Left ventricle myocardium inferior (tissue), 1 donor: ENCODE measurements around the gene EMP2. TPM values are rescaled to one million over a fixed set of nuclear protein-coding genes. Genes with fewer than 3 reads are reported as not detected.

Experiments
- DNase-seq: peaks from one replicate; pipeline ENCODE4 v3.0.0-alpha.2; 2020
- H3K27ac ChIP-seq: fragments of 200-600 bp; replicated peaks from 2 replicates; pipeline ENCODE4 v1.8.0; 2021
- H3K27me3 ChIP-seq: fragments of 200-600 bp; 2 replicates; pipeline ENCODE4 v1.8.0; 2021; ENCODE audit warnings: low read depth
- H3K36me3 ChIP-seq: fragments of 200-600 bp; 2 replicates; pipeline ENCODE4 v1.8.0; 2021
- H3K4me1 ChIP-seq: fragments of 200-600 bp; 2 replicates; pipeline ENCODE4 v1.8.0; 2021
- H3K4me3 ChIP-seq: fragments of 200-600 bp; 2 replicates; pipeline ENCODE4 v1.8.0; 2021; ENCODE audit warnings: mild to moderate bottlenecking, moderate library complexity
- H3K9me3 ChIP-seq: fragments of 200-600 bp; replicated peaks from 2 replicates; pipeline ENCODE4 v1.8.0; 2021
- intact Hi-C: fragments of 100-400 bp; cut with micrococcal nuclease; formaldehyde crosslinking; loops from one replicate; pipeline ENCODE4 v1.11.0; 2022
- total RNA-seq: library from RNA; stranded (reverse); fragmentation: NEBNext Ultra II Directional; extraction: Animal tissue kit (Norgen Biotek cat#: 25700); gene quantifications from one replicate; pipeline ENCODE4 v1.2.1, GENCODE V29; 2021
- TF ChIP-seq, protein P1 (sequence below): fragments of 200-600 bp; IDR thresholded peaks from 2 replicates; pipeline ENCODE4 v1.8.0; 2021; ENCODE audit warnings: antibody characterized with exemption, mild to moderate bottlenecking, borderline replicate concordance
- donor health status: DM: no; HTN: yes; CAD: no; lungs with severe emphysema.

Gene EMP2
- total RNA-seq, 1 donor from 2014 or later: 60.5 TPM

DNA sequence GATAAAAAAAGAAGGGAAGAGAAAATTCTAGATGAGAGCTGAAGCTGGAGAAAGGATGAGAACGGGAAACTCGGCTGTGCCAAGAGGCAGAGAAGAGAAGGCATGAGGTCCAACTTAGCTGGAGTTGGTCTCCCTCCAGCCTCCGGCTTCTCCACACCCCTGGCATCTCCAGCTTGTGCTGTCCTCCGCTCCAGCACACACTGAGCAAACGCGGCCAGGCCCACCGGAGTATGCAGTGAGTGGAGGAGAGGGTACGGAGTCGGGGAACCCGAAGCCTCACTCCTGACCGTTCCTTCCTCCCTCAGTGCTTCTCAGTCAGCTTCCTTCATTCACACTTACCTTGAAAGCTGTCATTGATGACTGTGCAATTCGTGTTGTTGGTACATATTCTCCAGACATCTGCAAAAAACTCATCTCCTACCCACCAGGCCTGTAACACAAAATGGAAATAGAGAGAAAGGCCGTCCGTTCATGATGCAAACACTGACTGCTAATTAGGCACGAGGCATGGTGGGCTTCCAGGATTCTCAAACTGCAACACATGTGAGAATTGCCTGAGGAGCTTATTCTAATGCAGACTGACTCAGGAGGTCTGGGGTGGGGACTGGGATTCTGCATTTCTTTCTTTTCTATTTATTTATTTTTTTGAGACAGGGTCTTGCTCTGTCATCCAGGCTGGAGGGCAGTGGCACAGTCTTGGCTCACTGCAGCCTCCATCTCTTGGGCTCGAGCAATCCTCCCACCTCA is 37.0 kb downstream of the EMP2 start:
- no peaks in the 10 kb centered on the region for H3K27me3 ChIP-seq
- H3K4me3 ChIP-seq: no peak overlapping the region
- no peak overlapping the region for H3K27ac ChIP-seq
- DNase-seq: no peak
- peaks cover 6% of the 10 kb centered on the region for H3K9me3 ChIP-seq
- peaks cover 19% of the 10 kb centered on the region for H3K4me1 ChIP-seq
- TF ChIP-seq, protein P1, sequence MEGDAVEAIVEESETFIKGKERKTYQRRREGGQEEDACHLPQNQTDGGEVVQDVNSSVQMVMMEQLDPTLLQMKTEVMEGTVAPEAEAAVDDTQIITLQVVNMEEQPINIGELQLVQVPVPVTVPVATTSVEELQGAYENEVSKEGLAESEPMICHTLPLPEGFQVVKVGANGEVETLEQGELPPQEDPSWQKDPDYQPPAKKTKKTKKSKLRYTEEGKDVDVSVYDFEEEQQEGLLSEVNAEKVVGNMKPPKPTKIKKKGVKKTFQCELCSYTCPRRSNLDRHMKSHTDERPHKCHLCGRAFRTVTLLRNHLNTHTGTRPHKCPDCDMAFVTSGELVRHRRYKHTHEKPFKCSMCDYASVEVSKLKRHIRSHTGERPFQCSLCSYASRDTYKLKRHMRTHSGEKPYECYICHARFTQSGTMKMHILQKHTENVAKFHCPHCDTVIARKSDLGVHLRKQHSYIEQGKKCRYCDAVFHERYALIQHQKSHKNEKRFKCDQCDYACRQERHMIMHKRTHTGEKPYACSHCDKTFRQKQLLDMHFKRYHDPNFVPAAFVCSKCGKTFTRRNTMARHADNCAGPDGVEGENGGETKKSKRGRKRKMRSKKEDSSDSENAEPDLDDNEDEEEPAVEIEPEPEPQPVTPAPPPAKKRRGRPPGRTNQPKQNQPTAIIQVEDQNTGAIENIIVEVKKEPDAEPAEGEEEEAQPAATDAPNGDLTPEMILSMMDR: no peak
- intact Hi-C loops: no loop called here
- peaks cover 100% of the 10 kb centered on the region for H3K36me3 ChIP-seq

DNA sequence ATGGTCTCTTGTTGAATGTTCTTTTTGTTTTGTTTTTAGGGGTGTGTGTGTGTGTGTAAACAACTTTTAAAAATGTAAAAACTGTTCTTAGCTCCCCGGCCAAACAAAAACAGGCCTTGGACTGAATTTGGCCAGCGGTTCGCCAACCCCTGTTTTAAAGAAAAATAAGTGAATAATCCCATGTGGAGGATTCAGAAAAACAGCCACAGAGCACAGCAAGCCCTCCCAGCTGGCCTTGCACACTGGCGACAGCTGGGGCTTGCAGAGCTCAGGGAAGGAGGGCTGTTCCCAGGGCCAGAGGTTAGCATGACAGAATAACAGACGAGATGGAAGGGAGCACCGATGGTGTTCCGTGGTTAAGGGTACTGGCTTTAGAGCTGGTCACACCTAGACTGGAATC is 39.0 kb downstream of the EMP2 start:
- peaks cover 100% of the 10 kb centered on the region for H3K36me3 ChIP-seq

DNA sequence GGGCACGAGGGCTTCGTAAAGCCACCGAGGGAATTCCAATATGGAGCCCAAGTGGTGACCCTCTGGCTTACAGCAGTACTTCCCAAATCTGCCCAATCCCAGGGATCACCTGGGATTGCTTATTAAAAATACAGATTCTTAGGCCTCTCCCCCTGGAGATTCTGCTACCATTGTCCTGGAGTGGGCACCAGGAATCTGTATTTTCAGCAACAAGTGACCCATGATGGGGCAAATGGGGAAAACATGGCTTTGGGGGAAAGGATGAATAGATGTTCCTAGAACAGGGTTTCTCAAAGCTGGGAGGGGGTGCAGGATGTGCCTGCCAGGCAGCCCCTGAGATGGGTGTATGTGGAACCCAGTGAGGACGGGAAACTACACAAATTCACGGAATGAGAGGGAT is 40.6 kb downstream of the EMP2 start:
- intact Hi-C loops: no loop called here
- H3K27ac ChIP-seq: no peak overlapping the region

More for the DNA sequence above, 39.0 kb downstream of the EMP2 start:
- Histone ChIP-seq H3K27ac (peak overlapping the region; percentile 40), H3K4me3 (no peak overlapping the region), H3K27me3 (no peaks in the 10 kb centered on the region), H3K4me1 (peaks cover 14% of the 10 kb centered on the region), H3K9me3 (no peaks in the 10 kb centered on the region)
- DNase-seq: peak; percentile 33
- TF ChIP-seq, protein P1: no peak
- intact Hi-C loops: no loop called here

DNA sequence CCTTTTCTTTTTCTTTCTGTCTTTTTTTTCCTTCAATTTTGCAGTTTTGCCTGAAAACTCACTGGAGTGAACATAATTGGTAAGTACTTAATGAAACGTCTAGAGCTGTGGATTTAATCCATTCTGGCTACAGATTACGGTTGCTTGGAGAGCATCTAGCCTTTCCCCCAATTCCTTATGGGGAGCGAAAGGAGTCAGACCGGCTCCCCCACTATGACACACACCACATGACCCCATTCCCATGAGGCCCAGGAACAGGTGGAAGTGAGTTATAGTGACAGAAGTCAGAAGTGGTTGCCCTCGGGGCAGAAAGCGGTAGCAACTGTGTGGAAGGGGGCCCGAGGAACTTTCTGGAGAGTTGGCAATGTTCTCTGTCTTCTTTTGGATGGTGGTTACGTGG is 41.2 kb downstream of the EMP2 start:
- H3K27ac ChIP-seq: no peak overlapping the region
- DNase-seq: no peak
- H3K27me3 ChIP-seq: no peaks in the 10 kb centered on the region
- H3K4me3 ChIP-seq: no peak overlapping the region
- intact Hi-C loops: no loop called here
- TF ChIP-seq, protein P1: no peak
- peaks cover 99% of the 10 kb centered on the region for H3K36me3 ChIP-seq
- no peaks in the 10 kb centered on the region for H3K9me3 ChIP-seq
- peaks cover 19% of the 10 kb centered on the region for H3K4me1 ChIP-seq

More for the DNA sequence above, 40.6 kb downstream of the EMP2 start:
- Histone ChIP-seq H3K9me3 (no peaks in the 10 kb centered on the region), H3K27me3 (no peaks in the 10 kb centered on the region), H3K36me3 (peaks cover 99% of the 10 kb centered on the region), H3K4me1 (peaks cover 19% of the 10 kb centered on the region), H3K4me3 (no peak overlapping the region)
- TF ChIP-seq, protein P1: no peak
- no peak for DNase-seq

DNA sequence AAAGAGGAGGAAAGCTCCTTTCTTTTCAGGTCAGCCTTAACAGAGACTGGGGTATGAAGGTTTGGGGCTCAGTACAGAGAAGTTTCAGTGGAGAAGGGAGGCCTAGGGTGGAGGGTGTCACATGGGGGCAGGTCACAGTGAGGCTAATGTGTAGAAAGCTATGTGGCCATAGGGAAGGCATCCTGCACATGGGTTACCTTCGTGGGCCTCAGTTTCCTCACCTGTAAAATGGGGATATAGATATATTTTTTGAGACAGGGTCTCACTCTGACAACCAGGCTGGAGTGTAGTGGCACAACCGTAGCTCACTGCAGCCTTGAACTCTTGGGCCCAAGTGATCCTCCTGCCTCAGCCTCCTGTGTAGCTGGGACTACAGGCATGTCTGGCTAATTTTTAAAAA is 41.8 kb downstream of the EMP2 start:
- Histone ChIP-seq H3K36me3 (peaks cover 99% of the 10 kb centered on the region), H3K27me3 (no peaks in the 10 kb centered on the region), H3K9me3 (no peaks in the 10 kb centered on the region), H3K27ac (no peak overlapping the region), H3K4me3 (no peak overlapping the region), H3K4me1 (peaks cover 24% of the 10 kb centered on the region)
- intact Hi-C loops: no loop called here
- no peak for DNase-seq
- TF ChIP-seq, protein P1: no peak
